DLD1 (cell line): Measurements from ENCODE around the gene CFAP210.

ENCODE experiments used
- in situ Hi-C: cut with HindIII; loops from 2 replicates; pipeline ENCODE4 v1.10.0; 2017; ENCODE audit warnings: low sequenced_read_pairs

Gene CFAP210

DNA sequence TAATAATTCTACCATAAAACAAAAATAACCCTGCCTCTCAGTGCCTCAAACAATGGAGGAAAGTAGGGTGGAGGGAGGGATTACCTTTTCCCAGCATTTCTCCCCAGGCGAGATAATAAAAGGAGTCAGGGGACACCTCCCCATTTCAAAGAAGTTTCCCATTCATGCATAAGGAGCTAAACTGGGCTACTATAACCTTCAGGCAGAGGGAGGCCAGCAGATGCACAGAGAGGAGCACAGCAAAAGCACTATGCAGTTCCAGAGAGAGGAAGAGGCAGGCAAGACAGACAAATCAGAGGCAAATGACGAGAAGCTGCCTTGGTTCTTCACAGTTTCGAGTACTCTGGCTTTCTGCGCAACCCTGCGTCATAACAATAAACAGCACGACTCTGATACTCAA is 17.4 kb downstream of the CFAP210 start:
- in situ Hi-C loops = no loop called here

DNA sequence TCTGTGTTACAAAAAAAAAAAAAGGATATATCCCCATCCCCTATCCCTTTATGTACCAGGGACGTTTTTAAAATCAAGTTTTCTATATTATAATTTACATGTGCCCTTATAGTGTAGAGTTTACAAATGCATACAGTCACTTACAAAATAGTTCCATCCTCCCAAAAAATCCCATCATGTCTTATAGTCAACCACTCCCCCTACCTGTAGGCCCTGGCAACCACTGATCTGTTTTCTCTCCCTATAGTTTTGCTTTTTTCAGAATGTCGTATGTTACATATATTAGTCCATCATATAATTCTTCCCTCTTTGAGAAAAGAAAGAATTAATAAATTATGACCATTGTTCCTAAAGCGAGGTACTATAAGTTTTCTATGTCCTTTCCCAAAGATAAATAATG is 17.8 kb downstream of the CFAP210 start:
- in situ Hi-C loops = no loop called here

GRCh38 chr2:169673921-169674320 is 20.3 kb downstream of the CFAP210 start:
- in situ Hi-C loops = no loop called here

DNA sequence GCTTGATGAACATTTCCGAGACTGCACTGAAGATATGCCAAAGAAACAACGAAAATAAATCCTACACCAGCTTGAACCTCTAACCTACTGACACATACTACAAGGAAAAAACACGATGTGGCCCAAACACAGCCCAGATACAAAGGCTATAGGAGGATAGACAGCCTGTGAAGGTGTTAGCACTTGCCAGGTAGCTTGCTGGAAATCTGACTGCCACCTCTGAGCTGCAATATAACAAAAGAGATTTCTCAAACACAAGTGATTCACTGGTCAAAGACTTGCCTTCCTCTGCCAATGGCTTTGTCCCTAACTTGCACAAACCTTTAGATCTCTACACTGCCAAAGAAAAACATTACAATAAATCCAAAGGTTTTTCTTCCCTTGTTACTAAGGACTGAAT is 21.1 kb downstream of the CFAP210 start:
- in situ Hi-C loops = no loop called here

DNA sequence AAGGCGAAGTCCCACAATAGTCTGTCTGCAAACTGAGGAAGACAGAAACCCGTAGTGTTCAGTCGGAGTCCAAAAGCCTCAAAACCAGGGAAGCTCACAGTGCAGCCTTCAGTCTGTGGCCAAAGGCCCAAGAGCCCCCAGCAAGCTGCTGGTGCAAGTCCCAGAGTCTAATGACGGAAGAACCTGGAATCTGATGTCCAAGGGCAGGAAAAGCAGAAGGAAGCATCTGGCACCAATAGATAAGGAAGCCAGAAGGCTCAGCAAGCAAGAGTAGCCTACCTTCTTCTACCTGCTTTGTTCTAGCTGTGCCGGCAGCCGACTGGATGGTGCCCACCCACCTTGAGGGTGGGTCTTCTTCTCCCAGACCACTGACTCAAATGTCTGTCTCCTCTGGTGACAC is 21.8 kb downstream of the CFAP210 start:
- in situ Hi-C loops = no loop called here

DNA sequence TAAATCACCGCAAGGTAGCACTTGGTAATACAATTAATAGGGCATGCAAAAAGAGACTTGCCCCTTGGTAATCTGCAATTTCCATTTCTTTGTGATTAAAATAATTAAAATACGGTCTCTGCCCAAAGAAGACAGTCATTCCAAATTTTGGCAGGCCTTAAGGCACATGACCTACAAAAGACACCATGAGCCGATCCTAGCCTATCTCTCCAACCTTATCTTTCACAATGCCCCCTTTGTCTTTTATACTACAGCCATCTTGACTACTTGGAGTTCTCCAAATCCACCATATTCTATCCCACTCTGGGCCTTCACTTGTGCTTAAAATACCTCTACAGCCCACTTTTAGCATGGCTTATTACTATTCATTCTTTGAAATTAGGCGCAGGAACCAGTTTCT is 23.3 kb downstream of the CFAP210 start:
- in situ Hi-C loops = no loop called here

- in situ Hi-C loops = no loop called here
Measured at GRCh38 chr2:169670215-169670651, 24.0 kb downstream of the CFAP210 start.

DNA sequence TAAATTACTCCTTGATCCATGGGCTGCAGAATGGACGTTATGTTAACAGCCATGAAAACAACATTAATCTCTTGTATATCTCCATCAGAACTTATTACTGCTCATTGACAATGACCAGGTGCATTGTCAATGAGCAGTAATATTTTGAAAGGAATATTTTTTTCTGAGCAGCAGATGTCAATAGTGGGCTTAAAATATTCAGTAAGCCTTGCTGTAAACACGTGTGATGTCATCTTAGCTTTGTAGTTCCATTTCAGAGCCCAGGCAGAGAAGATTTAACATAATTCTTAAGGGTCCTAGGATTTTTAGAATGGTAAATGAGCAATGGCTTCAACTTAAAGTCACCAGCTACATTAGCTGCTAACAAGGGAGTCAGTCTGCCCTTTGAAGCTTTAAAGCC is 26.6 kb downstream of the CFAP210 start:
- in situ Hi-C loops = no loop called here

- in situ Hi-C loops = no loop called here
Measured at GRCh38 chr2:169664978-169665930, 29.0 kb downstream of the CFAP210 start.

DNA sequence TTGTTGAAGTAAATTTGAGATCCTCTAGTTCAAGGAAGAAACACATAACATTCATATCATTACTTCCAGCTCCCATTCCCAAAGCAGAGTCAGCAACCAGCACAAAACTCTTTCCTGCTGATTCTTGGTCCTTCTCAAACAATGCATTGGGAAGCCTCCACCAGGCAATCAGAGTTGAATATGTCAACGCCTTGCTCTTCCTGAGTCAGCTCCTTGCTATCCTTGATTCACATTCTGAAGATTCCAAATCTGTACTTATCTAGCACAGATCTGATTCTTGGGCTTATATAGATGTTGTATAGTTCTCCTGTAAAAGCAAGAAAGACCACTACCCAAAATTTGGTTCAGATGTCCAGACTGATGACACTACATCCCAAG is 29.6 kb downstream of the CFAP210 start:
- in situ Hi-C loops = no loop called here

GRCh38 chr2:169663247-169663646 is 31.0 kb downstream of the CFAP210 start:
- in situ Hi-C loops = no loop called here

GRCh38 chr2:169662744-169663143 is 31.5 kb downstream of the CFAP210 start:
- in situ Hi-C loops = no loop called here

- in situ Hi-C loops = no loop called here
Measured at GRCh38 chr2:169661265-169661664, 32.9 kb downstream of the CFAP210 start.

GRCh38 chr2:169659320-169659719 is 34.9 kb downstream of the CFAP210 start:
- in situ Hi-C loops = loop anchor here (5.0 kb wide), 1 partner anchor 43 kb away; no protein-coding TSS in a partner anchor

GRCh38 chr2:169658877-169659276 is 35.3 kb downstream of the CFAP210 start:
- in situ Hi-C loops = loop anchor here (5.0 kb wide), 1 partner anchor 43 kb away; no protein-coding TSS in a partner anchor

GRCh38 chr2:169656164-169656563 is 38.0 kb downstream of the CFAP210 start:
- in situ Hi-C loops = loop anchor here (5.0 kb wide), 1 partner anchor 46 kb away; no protein-coding TSS in a partner anchor

DNA sequence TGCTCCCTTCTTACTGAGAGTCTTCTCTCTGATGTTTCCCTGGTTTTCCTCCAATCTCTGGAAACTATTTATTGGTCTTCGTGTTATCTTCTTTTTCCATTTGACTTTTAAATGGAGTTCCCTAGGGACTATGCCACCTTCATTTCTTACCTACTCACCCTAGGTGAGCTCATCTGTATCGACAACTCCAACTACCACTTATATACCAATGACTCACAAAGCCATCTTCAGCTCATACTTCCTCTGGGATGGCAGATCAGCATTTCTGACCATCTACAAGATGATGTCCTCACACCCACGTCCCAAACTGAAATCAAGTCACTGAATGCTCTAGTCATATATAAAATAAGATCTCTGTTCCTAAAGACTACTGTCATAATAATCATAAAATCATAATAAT is 40.6 kb downstream of the CFAP210 start:
- in situ Hi-C loops = no loop called here

DNA sequence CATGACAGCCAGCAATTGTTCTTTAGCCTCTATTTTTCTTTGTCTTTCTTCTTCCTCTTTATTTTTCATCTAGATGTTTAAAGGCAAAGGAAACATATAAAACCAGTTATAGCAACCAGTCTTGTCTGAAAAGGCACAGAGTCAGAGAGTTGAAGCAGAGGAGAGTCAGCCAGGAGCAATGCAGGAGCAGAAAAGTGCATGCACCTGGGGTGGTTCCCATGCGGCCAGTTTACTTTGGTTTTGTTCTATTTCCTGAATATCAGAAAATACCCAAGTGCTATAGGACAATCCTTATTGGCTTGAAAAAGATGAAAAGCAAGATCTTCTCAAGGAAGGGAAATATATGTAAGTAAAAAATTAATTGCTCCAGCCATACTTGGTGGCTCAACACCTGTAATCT is 44.9 kb downstream of the CFAP210 start:
- in situ Hi-C loops = no loop called here

- in situ Hi-C loops = no loop called here
Measured at GRCh38 chr2:169647496-169647895, 46.7 kb downstream of the CFAP210 start.

- in situ Hi-C loops = no loop called here
Measured at GRCh38 chr2:169644173-169644572, 50.0 kb downstream of the CFAP210 start.

DNA sequence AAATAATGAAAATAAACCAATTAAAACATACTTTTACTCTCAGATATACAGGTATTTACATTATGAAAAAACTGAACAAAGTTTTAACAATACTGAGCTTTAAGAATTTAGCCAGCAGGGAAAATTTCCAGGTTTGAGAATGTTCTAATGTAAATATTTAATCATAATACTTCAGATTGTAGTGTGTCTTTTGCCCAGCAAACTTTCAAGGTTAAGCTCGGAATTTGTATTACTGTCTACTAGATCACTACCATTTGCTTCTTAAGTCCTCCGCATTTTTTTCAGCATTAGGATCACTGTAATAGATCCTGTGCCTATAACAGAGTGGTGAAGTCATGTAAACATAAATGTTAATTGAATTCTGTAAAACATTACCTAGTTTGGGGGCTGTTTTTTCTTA is 52.7 kb downstream of the CFAP210 start:
- in situ Hi-C loops = no loop called here

DNA sequence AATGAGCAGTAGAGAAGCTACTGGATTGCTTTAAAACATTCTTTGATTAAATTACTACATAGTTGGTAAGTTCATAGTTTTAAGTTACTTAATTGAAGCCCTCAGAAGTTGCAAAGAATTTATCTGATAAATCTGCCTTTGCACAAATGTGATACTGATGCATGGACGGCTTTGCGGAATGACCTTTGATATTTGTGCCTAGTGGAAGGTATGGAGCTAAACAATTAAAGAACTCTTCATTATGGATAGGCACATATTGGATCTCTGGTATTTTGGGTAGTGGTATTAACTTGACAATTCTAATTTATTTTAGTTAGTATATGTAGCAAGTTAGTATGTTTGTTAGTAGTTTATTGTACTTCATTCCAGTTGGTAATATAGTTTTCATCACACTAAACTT is 54.1 kb downstream of the CFAP210 start:
- in situ Hi-C loops = no loop called here
